Heart left ventricle (tissue), 13 donors: Measurements from ENCODE around the gene CFAP70.

Experiments
- POLR2A ChIP-seq, 2 donors: fragments of 450-650 bp; IDR thresholded peaks; one replicate each; pipeline ENCODE4 v1.6.1; 2017; ENCODE audit warnings: antibody characterized with exemption in 2 of 2, mild to moderate bottlenecking in 2 of 2, moderate library complexity in 2 of 2
- TF ChIP-seq, protein P1 (sequence below), 12 donors: fragments of 200-600 bp; sonication (generic) in 4 of 12; IDR thresholded peaks; one replicate each; pipeline versions ENCODE4 v1.5.0 to v1.8.0; 2018 to 2022; ENCODE audit warnings: antibody characterized with exemption in 12 of 12, mild to moderate bottlenecking in 5 of 12
- donor health status: ischemic (EF 13 %, LVEDD 7.1; RV severe dilation, severe dysfunction).
- donor health status: DM: no; HTN: yes; CAD: no.
- donor health status: DM: no; HTN: no; CAD: no.
- donor health status: ischemic (EF 25% LVEDD 6.9; RV normal size, moderate dysfunction).
- donor health status: ischemic (EF 25% LVEDD 5.7; RV mildly dilated, moderate dysfunction).
- donor health status: ischemic (EF 35%, LVEDD 5.7; RV mildly dilated, moderate dysfunction).
- donor health status: nonischemic (EF 11% LVEDD 7.7; RV severe dilation, severe dysfunction).
- donor health status: DM: yes; HTN: yes; CAD: no.
- donor health status: PGD.
- donor health status: ischemic (EF 29% LVEDD 5.4; RV normal size, mild dysfunction).
- donor health status: nonischemic (EF 23%, LVEDD 6.1; RV moderate dilation, normal function).

DNA sequence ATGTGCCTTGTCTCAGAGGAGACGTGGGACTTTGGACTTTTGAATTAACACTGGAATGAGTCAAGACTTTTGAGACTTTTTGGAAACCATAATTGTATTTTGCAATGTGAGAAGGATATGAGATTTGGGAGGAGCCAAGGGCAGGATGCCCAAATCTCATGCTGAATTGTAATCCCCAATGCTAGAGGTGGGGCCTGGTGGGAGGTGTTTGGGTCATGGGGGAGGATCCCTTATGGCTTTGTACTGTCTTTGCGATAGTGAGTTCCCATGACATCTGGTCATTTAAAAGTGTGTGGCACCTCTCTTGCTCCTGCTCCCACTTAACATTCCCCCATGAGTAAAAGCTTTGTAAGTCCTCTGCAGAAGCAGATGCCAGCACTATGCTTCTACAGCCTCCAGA, 150.8 kb downstream of the CFAP70 start:
- TF ChIP-seq, protein P1, sequence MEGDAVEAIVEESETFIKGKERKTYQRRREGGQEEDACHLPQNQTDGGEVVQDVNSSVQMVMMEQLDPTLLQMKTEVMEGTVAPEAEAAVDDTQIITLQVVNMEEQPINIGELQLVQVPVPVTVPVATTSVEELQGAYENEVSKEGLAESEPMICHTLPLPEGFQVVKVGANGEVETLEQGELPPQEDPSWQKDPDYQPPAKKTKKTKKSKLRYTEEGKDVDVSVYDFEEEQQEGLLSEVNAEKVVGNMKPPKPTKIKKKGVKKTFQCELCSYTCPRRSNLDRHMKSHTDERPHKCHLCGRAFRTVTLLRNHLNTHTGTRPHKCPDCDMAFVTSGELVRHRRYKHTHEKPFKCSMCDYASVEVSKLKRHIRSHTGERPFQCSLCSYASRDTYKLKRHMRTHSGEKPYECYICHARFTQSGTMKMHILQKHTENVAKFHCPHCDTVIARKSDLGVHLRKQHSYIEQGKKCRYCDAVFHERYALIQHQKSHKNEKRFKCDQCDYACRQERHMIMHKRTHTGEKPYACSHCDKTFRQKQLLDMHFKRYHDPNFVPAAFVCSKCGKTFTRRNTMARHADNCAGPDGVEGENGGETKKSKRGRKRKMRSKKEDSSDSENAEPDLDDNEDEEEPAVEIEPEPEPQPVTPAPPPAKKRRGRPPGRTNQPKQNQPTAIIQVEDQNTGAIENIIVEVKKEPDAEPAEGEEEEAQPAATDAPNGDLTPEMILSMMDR (IDR thresholded peaks at IDR 0.05), result no peak
- TF ChIP-seq POLR2A (IDR thresholded peaks at IDR 0.05), result no peak
